Measurements from ENCODE around the gene TMEM248. TPM values are rescaled to one million over a fixed set of nuclear protein-coding genes. Genes with fewer than 3 reads are reported as not detected.

The TMEM248 gene
- total RNA-seq, 3 donors from 2014 or later, result 89.7 to 91.8 (median 91.8) TPM

- Mint-ChIP-seq H3K4me3 (peak overlapping the region; percentile 97), H3K9me3 (no peaks in the 10 kb centered on the region)
- no peak for ATAC-seq
Observed at GRCh38 chr7:66919704-66920103, 1.3 kb upstream of the TMEM248 start.

GRCh38 chr7:66920256-66920655, 769 bp upstream of the TMEM248 start:
- Mint-ChIP-seq H3K27me3 (ENCODE audit: low read depth) (no peaks in the 10 kb centered on the region), H3K4me1 (ENCODE audit: low read depth) (peaks cover 29% of the 10 kb centered on the region), H3K9me3 (no peaks in the 10 kb centered on the region), H3K4me3 (peak overlapping the region; percentile 97), H3K36me3 (ENCODE audit: insufficient read depth) (peaks cover 2% of the 10 kb centered on the region)
- no peak for DNase-seq
- ATAC-seq, result no peak

More at GRCh38 chr7:66919704-66920103, 1.3 kb upstream of the TMEM248 start:
- no peak for DNase-seq
- Mint-ChIP-seq H3K27me3 (ENCODE audit: low read depth) (no peaks in the 10 kb centered on the region), H3K4me1 (ENCODE audit: low read depth) (peaks cover 25% of the 10 kb centered on the region), H3K36me3 (ENCODE audit: insufficient read depth) (no peaks in the 10 kb centered on the region)

GRCh38 chr7:66921396-66921917, 432 bp downstream of the TMEM248 start:
- Mint-ChIP-seq H3K4me1 (ENCODE audit: low read depth) (peaks cover 37% of the 10 kb centered on the region), H3K27me3 (ENCODE audit: low read depth) (no peaks in the 10 kb centered on the region), H3K9me3 (no peaks in the 10 kb centered on the region), H3K36me3 (ENCODE audit: insufficient read depth) (peaks cover 6% of the 10 kb centered on the region), H3K4me3 (peak overlapping the region; percentile 97)
- DNase-seq (no peak), ATAC-seq (peak; percentile 6 to 39)

- Mint-ChIP-seq H3K9me3 (no peaks in the 10 kb centered on the region), H3K36me3 (ENCODE audit: insufficient read depth) (peaks cover 6% of the 10 kb centered on the region), H3K27me3 (ENCODE audit: low read depth) (no peaks in the 10 kb centered on the region), H3K4me1 (ENCODE audit: low read depth) (peaks cover 42% of the 10 kb centered on the region), H3K4me3 (peak overlapping the region; percentile 97)
- ATAC-seq, result no peak
- peak; percentile 18 for DNase-seq
Observed at GRCh38 chr7:66921918-66922486, 977 bp downstream of the TMEM248 start.

GRCh38 chr7:66925255-66925654, 4.2 kb downstream of the TMEM248 start:
- no peaks in the 10 kb centered on the region for H3K27me3 Mint-ChIP-seq (ENCODE audit: low read depth)
- H3K4me1 Mint-ChIP-seq (ENCODE audit: low read depth), result peaks cover 63% of the 10 kb centered on the region
- H3K36me3 Mint-ChIP-seq (ENCODE audit: insufficient read depth), result peaks cover 21% of the 10 kb centered on the region
- ATAC-seq (no peak), DNase-seq (no peak)
- no peaks in the 10 kb centered on the region for H3K9me3 Mint-ChIP-seq
- H3K4me3 Mint-ChIP-seq, result no peak overlapping the region

GRCh38 chr7:66927348-66927948, 6.4 kb downstream of the TMEM248 start:
- ATAC-seq (no peak), DNase-seq (no peak)
- Mint-ChIP-seq H3K36me3 (ENCODE audit: insufficient read depth) (peaks cover 23% of the 10 kb centered on the region), H3K27me3 (ENCODE audit: low read depth) (no peaks in the 10 kb centered on the region), H3K4me3 (no peak overlapping the region), H3K4me1 (ENCODE audit: low read depth) (peaks cover 71% of the 10 kb centered on the region), H3K9me3 (no peaks in the 10 kb centered on the region)

- Mint-ChIP-seq H3K4me1 (ENCODE audit: low read depth) (peaks cover 71% of the 10 kb centered on the region), H3K27me3 (ENCODE audit: low read depth) (no peaks in the 10 kb centered on the region), H3K36me3 (ENCODE audit: insufficient read depth) (peaks cover 23% of the 10 kb centered on the region), H3K4me3 (no peak overlapping the region), H3K9me3 (no peaks in the 10 kb centered on the region)
- ATAC-seq (no peak), DNase-seq (no peak)
Observed at GRCh38 chr7:66928388-66928787, 7.4 kb downstream of the TMEM248 start.

GRCh38 chr7:66929165-66929564, 8.1 kb downstream of the TMEM248 start:
- Mint-ChIP-seq H3K27me3 (ENCODE audit: low read depth) (no peaks in the 10 kb centered on the region), H3K9me3 (no peaks in the 10 kb centered on the region), H3K36me3 (ENCODE audit: insufficient read depth) (peaks cover 26% of the 10 kb centered on the region), H3K4me3 (no peak overlapping the region), H3K4me1 (ENCODE audit: low read depth) (peaks cover 67% of the 10 kb centered on the region)
- ATAC-seq, result no peak
- DNase-seq, result no peak

GRCh38 chr7:66929935-66930334, 8.9 kb downstream of the TMEM248 start:
- Mint-ChIP-seq H3K4me3 (no peak overlapping the region), H3K4me1 (ENCODE audit: low read depth) (peaks cover 71% of the 10 kb centered on the region), H3K9me3 (no peaks in the 10 kb centered on the region), H3K27me3 (ENCODE audit: low read depth) (no peaks in the 10 kb centered on the region), H3K36me3 (ENCODE audit: insufficient read depth) (peaks cover 28% of the 10 kb centered on the region)
- DNase-seq, result no peak
- ATAC-seq, result no peak

- DNase-seq (no peak), ATAC-seq (no peak)
- Mint-ChIP-seq H3K4me3 (no peak overlapping the region), H3K4me1 (ENCODE audit: low read depth) (peaks cover 67% of the 10 kb centered on the region), H3K36me3 (ENCODE audit: insufficient read depth) (peaks cover 26% of the 10 kb centered on the region), H3K9me3 (no peaks in the 10 kb centered on the region), H3K27me3 (ENCODE audit: low read depth) (no peaks in the 10 kb centered on the region)
Observed at GRCh38 chr7:66930341-66930740, 9.3 kb downstream of the TMEM248 start.

- Mint-ChIP-seq H3K9me3 (no peaks in the 10 kb centered on the region), H3K4me3 (no peak overlapping the region), H3K27me3 (ENCODE audit: low read depth) (no peaks in the 10 kb centered on the region), H3K4me1 (ENCODE audit: low read depth) (peaks cover 73% of the 10 kb centered on the region), H3K36me3 (ENCODE audit: insufficient read depth) (peaks cover 31% of the 10 kb centered on the region)
- ATAC-seq (no peak), DNase-seq (no peak)
Observed at GRCh38 chr7:66933469-66933868, 12.4 kb downstream of the TMEM248 start.

- peaks cover 23% of the 10 kb centered on the region for H3K36me3 Mint-ChIP-seq (ENCODE audit: insufficient read depth)
- no peak for DNase-seq
- H3K4me1 Mint-ChIP-seq (ENCODE audit: low read depth), result peaks cover 50% of the 10 kb centered on the region
- no peak overlapping the region for H3K4me3 Mint-ChIP-seq
- H3K27me3 Mint-ChIP-seq (ENCODE audit: low read depth), result no peaks in the 10 kb centered on the region
- no peaks in the 10 kb centered on the region for H3K9me3 Mint-ChIP-seq
- no peak for ATAC-seq
Observed at GRCh38 chr7:66937940-66938339, 16.9 kb downstream of the TMEM248 start.

- H3K36me3 Mint-ChIP-seq (ENCODE audit: insufficient read depth), result peaks cover 25% of the 10 kb centered on the region
- DNase-seq (no peak), ATAC-seq (no peak)
- H3K27me3 Mint-ChIP-seq (ENCODE audit: low read depth), result no peaks in the 10 kb centered on the region
- no peaks in the 10 kb centered on the region for H3K9me3 Mint-ChIP-seq
- H3K4me1 Mint-ChIP-seq (ENCODE audit: low read depth), result peaks cover 43% of the 10 kb centered on the region
- no peak overlapping the region for H3K4me3 Mint-ChIP-seq
Observed at GRCh38 chr7:66939325-66939724, 18.3 kb downstream of the TMEM248 start.

GRCh38 chr7:66946545-66946944, 25.5 kb downstream of the TMEM248 start:
- no peak for ATAC-seq
- no peaks in the 10 kb centered on the region for H3K9me3 Mint-ChIP-seq
- no peaks in the 10 kb centered on the region for H3K27me3 Mint-ChIP-seq (ENCODE audit: low read depth)
- H3K36me3 Mint-ChIP-seq (ENCODE audit: insufficient read depth), result peaks cover 39% of the 10 kb centered on the region
- no peak for DNase-seq
- no peak overlapping the region for H3K4me3 Mint-ChIP-seq
- H3K4me1 Mint-ChIP-seq (ENCODE audit: low read depth), result no peaks in the 10 kb centered on the region

- DNase-seq, result no peak
- Mint-ChIP-seq H3K4me1 (ENCODE audit: low read depth) (no peaks in the 10 kb centered on the region), H3K9me3 (no peaks in the 10 kb centered on the region), H3K27me3 (ENCODE audit: low read depth) (no peaks in the 10 kb centered on the region), H3K4me3 (no peak overlapping the region), H3K36me3 (ENCODE audit: insufficient read depth) (peaks cover 43% of the 10 kb centered on the region)
- no peak for ATAC-seq
Observed at GRCh38 chr7:66948480-66949109, 27.6 kb downstream of the TMEM248 start.

All from activated T-cell treated with anti-CD3 and anti-CD28 coated beads, Interleukin-2, amount 50 U/mL, for 4 hours (primary cell).